Nephron (organoid): ENCODE results near the gene GPR179.
A peak's percentile ranks its signal among the peaks of the same experiment; 100 is the strongest.

Experiments
- H3K27ac Mint-ChIP-seq, 3 experiments: 2 replicates each; pipeline ENCODE4 v1.8.0; 2020; ENCODE audit warnings: mixed read lengths in 3 of 3, mild to moderate bottlenecking in 2 of 3, moderate library complexity in 1 of 3
- H3K27me3 Mint-ChIP-seq: 2 replicates; pipeline ENCODE4 v1.8.0; 2021; ENCODE audit warnings: low read depth, mild to moderate bottlenecking, moderate library complexity, mixed read lengths
- H3K36me3 Mint-ChIP-seq: 2 replicates; pipeline ENCODE4 v1.8.0; 2020; ENCODE audit warnings: low read depth, mixed read lengths
- H3K4me1 Mint-ChIP-seq: 2 replicates; pipeline ENCODE4 v1.8.0; 2020; ENCODE audit warnings: mixed read lengths
- H3K4me3 Mint-ChIP-seq, 3 experiments: 2 replicates each; pipeline ENCODE4 v1.8.0; 2020; ENCODE audit warnings: mild to moderate bottlenecking in 3 of 3, mixed read lengths in 3 of 3, moderate library complexity in 2 of 3
- H3K9me3 Mint-ChIP-seq: 2 replicates; pipeline ENCODE4 v1.8.0; 2020; ENCODE audit warnings: mixed read lengths
- TF ChIP-seq, protein P1 (sequence below), 3 experiments: fragments of 200-600 bp; sonication (generic); IDR thresholded peaks; one replicate each; pipeline ENCODE4 v1.5.0; 2021; ENCODE audit warnings: antibody characterized with exemption in 3 of 3; ENCODE audit not compliant: unreplicated experiment in 3 of 3

The GPR179 gene

GRCh38 chr17:38349097-38349730 is 5.5 kb upstream of the GPR179 start:
- Mint-ChIP-seq H3K4me1 (peaks cover 12% of the 10 kb centered on the region), H3K9me3 (no peaks in the 10 kb centered on the region), H3K36me3 (no peaks in the 10 kb centered on the region), H3K4me3 (peak overlapping the region in 2 of 3 experiments; percentile 1 to 8), H3K27ac (peak overlapping the region in 2 of 3 experiments; percentile 7 to 43), H3K27me3 (no peaks in the 10 kb centered on the region)
- TF ChIP-seq, protein P1, sequence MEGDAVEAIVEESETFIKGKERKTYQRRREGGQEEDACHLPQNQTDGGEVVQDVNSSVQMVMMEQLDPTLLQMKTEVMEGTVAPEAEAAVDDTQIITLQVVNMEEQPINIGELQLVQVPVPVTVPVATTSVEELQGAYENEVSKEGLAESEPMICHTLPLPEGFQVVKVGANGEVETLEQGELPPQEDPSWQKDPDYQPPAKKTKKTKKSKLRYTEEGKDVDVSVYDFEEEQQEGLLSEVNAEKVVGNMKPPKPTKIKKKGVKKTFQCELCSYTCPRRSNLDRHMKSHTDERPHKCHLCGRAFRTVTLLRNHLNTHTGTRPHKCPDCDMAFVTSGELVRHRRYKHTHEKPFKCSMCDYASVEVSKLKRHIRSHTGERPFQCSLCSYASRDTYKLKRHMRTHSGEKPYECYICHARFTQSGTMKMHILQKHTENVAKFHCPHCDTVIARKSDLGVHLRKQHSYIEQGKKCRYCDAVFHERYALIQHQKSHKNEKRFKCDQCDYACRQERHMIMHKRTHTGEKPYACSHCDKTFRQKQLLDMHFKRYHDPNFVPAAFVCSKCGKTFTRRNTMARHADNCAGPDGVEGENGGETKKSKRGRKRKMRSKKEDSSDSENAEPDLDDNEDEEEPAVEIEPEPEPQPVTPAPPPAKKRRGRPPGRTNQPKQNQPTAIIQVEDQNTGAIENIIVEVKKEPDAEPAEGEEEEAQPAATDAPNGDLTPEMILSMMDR (IDR thresholded peaks at IDR 0.05; ENCODE audit: unreplicated experiment in 3 of 3), result peak; percentile 89 to 95 (median 94)

GRCh38 chr17:38345743-38346142 is 2.0 kb upstream of the GPR179 start:
- no peak overlapping the region for H3K27ac Mint-ChIP-seq
- no peaks in the 10 kb centered on the region for H3K9me3 Mint-ChIP-seq
- no peaks in the 10 kb centered on the region for H3K4me1 Mint-ChIP-seq
- H3K27me3 Mint-ChIP-seq, result no peaks in the 10 kb centered on the region
- no peak overlapping the region for H3K4me3 Mint-ChIP-seq
- no peaks in the 10 kb centered on the region for H3K36me3 Mint-ChIP-seq
- TF ChIP-seq, protein P1 (IDR thresholded peaks at IDR 0.05; ENCODE audit: unreplicated experiment in 3 of 3), result no peak

DNA sequence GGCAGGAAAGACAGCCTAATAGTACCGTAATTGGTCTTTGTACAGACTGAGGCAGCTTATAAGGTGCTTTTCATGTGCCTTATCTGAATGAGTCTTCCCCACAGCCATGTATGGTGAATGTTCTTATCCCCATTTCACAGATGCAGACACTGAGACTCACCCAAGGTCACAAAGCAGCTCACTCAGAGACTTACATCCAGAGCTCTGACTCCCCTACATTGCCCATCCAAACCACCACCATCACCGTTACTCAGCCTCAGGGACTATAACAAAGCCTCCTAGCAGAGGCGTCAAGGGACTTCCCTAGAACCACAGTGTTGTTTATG is 627 bp upstream of the GPR179 start:
- peaks cover 1% of the 10 kb centered on the region for H3K27me3 Mint-ChIP-seq
- H3K4me3 Mint-ChIP-seq, result no peak overlapping the region
- TF ChIP-seq, protein P1 (IDR thresholded peaks at IDR 0.05; ENCODE audit: unreplicated experiment in 3 of 3), result no peak
- no peaks in the 10 kb centered on the region for H3K36me3 Mint-ChIP-seq
- no peak overlapping the region for H3K27ac Mint-ChIP-seq
- no peaks in the 10 kb centered on the region for H3K9me3 Mint-ChIP-seq
- H3K4me1 Mint-ChIP-seq, result no peaks in the 10 kb centered on the region

GRCh38 chr17:38342886-38343607 is 709 bp downstream of the GPR179 start:
- peaks cover 8% of the 10 kb centered on the region for H3K27me3 Mint-ChIP-seq
- no peaks in the 10 kb centered on the region for H3K36me3 Mint-ChIP-seq
- H3K4me1 Mint-ChIP-seq, result no peaks in the 10 kb centered on the region
- TF ChIP-seq, protein P1 (IDR thresholded peaks at IDR 0.05; ENCODE audit: unreplicated experiment in 3 of 3), result no peak
- H3K27ac Mint-ChIP-seq, result no peak overlapping the region
- H3K4me3 Mint-ChIP-seq, result no peak overlapping the region
- no peaks in the 10 kb centered on the region for H3K9me3 Mint-ChIP-seq

GRCh38 chr17:38341035-38341721 is 2.6 kb downstream of the GPR179 start:
- no peak overlapping the region for H3K4me3 Mint-ChIP-seq
- no peaks in the 10 kb centered on the region for H3K36me3 Mint-ChIP-seq
- H3K9me3 Mint-ChIP-seq, result no peaks in the 10 kb centered on the region
- H3K4me1 Mint-ChIP-seq, result no peaks in the 10 kb centered on the region
- H3K27me3 Mint-ChIP-seq, result peaks cover 17% of the 10 kb centered on the region
- TF ChIP-seq, protein P1 (IDR thresholded peaks at IDR 0.05; ENCODE audit: unreplicated experiment in 3 of 3), result no peak
- H3K27ac Mint-ChIP-seq, result no peak overlapping the region
